ENCODE data around the gene KLF6.

The KLF6 gene

GRCh38 chr10:3774018-3774813, 10.8 kb downstream of the KLF6 start:
- DNase-seq, result peak; percentile 39

DNA sequence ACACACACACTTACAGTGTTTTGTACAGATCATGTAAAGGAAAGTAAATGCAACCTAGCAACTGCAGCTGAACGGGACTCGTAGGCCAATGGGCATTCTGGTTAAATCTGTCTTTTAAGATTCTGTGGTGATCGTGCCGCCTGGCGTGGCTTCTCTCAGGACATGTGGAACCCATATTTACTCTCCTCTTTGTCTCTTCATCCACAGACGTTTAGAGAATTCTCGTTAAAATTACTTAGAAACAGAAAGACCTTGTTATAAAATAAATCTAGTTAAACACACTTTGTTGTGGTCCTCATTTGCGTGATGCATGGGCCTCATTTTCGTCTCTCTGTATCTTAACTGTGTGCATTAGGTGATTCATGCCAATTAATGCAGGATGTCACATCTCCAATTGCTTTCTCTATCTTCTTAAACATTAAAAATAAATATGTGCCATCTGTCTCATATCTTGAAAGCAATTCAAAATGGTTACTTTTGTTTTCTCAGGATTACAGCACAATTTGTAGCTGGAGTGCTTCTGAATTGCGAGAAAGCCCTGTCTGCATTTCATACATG, 11.5 kb downstream of the KLF6 start:
- peak; percentile 44 for DNase-seq

- DNase-seq, result peak; percentile 29
Observed at GRCh38 chr10:3772361-3773171, 12.4 kb downstream of the KLF6 start.

DNA sequence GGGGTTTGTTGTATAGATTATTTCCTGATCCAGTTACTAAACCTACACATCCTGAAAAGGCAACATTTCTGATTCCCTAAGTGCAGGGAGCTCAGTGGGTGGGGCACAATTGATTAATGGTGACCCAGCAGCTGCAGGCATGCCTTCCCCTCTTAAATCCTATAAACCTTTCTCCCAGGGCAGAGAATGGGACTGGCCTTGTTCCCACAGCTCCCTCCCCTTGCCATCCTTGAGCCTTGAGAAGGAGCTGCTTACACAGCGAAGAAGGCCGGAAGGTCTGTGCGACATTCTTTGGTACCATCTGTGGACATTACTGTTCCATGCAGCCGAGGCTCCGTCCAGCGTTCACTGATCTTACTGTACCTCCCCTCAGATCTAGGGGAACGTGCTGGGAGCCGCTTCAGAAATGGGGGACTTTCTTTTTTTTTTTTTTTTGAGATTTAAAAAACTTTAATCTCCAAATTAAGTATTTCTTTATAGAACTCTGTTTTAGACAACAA, 14.3 kb downstream of the KLF6 start:
- DNase-seq, result no peak

GRCh38 chr10:3769556-3769955, 15.5 kb downstream of the KLF6 start:
- DNase-seq, result no peak

GRCh38 chr10:3766046-3766756, 18.8 kb downstream of the KLF6 start:
- DNase-seq, result peak; percentile 27

DNA sequence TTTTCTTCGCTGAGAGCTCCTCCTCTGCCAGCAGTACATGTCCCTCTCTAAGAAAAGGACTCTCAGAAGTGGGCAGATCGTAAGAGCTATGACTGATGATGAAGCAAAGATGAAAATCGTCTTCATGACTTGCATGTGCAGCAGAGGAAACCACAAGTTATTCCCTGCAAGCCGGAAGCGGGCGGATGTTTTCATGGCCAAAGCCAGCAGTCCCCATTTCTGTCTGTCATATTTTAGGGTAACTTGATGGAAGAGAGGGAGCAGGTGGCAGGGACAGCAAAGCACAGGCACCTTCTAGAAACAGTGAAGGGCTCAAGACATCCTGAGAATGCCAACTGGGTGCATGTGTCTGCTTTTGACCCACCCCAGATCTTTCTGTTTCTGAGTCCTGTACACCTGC, 19.9 kb downstream of the KLF6 start:
- DNase-seq, result peak; percentile 61

DNA sequence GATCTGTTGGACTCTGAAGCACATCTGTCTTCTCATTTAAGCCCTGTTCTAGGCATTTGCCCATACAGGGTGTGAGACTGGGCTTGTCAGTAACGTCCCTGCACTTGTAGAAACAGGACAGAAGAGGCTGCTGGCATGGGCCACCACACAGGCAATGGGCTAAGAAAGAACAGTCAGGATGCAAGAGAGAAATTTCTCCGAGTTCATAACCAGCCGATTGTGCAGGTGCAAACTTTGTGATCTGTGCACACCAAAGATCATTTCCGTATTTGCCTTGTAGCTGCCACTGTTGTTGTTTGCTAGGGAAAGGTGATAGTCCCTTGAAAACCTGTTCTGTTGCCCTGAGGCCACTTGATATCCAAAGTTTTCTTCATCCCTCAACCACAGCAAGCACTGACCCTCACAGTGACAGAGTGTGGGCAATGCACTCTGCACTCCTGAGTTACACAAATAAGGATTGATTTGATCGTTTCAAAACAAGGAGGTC, 20.3 kb downstream of the KLF6 start:
- no peak for DNase-seq

DNA sequence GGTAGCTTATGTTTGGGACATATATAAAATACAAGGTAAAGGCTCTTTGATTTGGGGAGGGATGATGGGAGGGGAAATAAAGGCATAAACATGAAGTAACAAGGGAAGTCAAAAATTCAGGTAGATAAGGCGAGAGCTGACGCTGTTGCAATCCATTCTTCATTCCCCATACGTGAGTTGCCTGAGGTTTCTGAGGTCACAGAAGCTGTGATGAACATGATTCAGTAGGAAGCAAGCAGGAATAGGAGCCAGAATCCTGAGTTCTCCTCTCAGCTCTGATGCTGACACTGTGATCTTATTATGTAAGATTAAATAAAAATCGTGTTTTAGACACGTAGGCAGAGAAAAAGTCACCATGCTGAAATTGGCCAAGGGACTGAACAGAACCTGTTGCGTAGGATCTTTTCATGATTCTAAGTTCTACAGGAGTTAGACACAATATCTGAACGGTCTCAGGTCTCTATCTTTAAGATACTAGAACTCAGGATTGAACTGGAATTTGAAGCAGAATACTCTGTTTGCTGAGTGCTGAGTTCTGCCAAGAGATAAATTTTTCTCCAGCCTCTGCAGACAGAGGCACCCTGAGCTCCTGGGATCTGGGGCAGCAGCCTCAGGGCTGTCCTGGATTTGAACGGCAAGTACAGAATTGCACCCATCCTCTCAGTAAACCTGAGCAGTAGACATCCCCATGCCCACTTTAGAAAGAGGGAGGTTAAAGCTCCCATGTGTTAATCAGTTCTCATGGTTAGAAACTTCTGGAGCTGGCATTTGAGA, 21.0 kb downstream of the KLF6 start:
- DNase-seq, result no peak

DNA sequence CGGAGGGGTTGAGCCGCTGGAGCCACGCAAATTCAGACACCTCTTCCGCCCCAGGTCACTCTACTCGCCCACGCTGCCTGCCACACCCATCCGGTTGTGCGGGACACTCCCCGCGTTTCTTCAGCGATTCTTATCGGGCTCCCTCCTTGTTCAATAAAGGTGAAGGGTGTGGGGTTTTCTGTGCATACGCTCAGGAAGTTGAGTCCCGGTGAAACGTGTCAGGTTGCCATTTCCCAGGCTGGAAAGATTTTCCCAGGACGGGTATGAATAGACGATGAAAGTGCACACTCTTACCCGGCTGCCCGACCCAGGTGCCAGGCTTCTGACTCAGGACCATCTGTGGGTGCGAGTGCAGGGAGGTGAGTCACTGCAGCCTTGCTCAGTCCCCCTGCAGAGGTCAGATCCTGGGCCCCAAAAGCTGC, 22.0 kb downstream of the KLF6 start:
- no peak for DNase-seq

- no peak for DNase-seq
Observed at GRCh38 chr10:3762309-3762708, 22.7 kb downstream of the KLF6 start.

- DNase-seq, result no peak
Observed at GRCh38 chr10:3761904-3762303, 23.1 kb downstream of the KLF6 start.

- DNase-seq, result peak; percentile 74
Observed at GRCh38 chr10:3761021-3761686, 23.9 kb downstream of the KLF6 start.

DNA sequence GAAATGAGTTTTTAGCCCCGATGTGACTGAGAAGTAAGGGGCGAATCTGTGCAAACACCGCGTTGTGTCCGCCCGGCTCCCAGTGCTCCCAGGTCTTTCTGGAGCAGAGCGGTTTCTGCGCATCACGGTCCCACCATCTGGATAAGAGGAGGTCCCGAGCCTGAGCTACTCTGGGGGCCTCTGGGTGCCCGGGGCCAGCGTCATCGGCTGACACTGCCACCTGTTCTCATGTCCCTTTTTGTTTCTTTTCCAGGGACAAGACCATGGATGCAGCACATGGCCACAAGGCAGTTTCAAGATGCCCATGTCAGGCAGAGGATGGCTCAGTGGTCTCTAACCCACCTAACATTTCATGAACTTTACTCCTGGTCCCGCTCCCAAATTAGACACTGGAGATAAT, 24.9 kb downstream of the KLF6 start:
- DNase-seq, result no peak

DNA sequence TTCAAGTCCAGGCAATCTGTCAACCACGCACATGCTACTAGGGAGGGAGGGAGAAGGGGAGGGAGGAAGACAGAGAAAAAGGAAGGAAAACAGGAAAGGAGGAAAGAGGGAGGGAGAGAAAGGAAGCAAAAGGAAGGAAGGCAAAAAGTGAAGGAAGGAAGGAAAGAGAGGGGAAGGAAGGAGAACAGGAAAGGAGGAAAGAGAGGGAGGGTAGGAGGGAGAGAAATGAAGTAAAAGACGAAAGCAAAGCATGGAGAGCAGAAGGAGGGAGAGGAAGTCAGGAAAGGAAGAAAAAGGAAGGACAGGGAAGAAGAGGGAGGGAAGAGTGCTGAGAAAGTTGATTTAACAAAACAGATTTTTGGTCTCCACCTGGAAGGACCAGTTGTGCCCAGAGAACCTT, 25.6 kb downstream of the KLF6 start:
- no peak for DNase-seq

- no peak for DNase-seq
Observed at GRCh38 chr10:3758491-3758970, 26.5 kb downstream of the KLF6 start.

GRCh38 chr10:3757638-3758490, 27.1 kb downstream of the KLF6 start:
- peak; percentile 91 for DNase-seq

- DNase-seq, result no peak
Observed at GRCh38 chr10:3757250-3757637, 27.8 kb downstream of the KLF6 start.

GRCh38 chr10:3756360-3756740, 28.7 kb downstream of the KLF6 start:
- DNase-seq, result no peak

All from CD4-positive, alpha-beta T cell treated with Interleukin-4 for 4 hours (primary cell).